Keratinocyte (primary cell): ENCODE data around the gene CCDC178.

Experiments
- EZH2 ChIP-seq: IDR thresholded peaks from one replicate; pipeline ENCODE4 v1.6.1; 2012; ENCODE audit warnings: inconsistent platforms, mild to moderate bottlenecking, low read length, moderate library complexity
- TF ChIP-seq, protein P1 (sequence below), 3 experiments: IDR thresholded peaks in 1 of 3; conservative IDR thresholded peaks in 1 of 3; optimal IDR thresholded peaks in 1 of 3; 2 replicates in 2 of 3; 3 replicates in 1 of 3; pipeline versions ENCODE3 to v1.5.1; 2011; ENCODE audit warnings: low read length in 3 of 3, mild to moderate bottlenecking in 3 of 3, moderate library complexity in 2 of 3, control low read depth in 1 of 3, inconsistent platforms in 1 of 3; ENCODE audit not compliant: insufficient read depth in 2 of 3; ENCODE audit errors: extremely low read depth in 1 of 3

GRCh38 chr18:33270297-33270696 lies 170.2 kb downstream of the CCDC178 start:
- TF ChIP-seq, protein P1, sequence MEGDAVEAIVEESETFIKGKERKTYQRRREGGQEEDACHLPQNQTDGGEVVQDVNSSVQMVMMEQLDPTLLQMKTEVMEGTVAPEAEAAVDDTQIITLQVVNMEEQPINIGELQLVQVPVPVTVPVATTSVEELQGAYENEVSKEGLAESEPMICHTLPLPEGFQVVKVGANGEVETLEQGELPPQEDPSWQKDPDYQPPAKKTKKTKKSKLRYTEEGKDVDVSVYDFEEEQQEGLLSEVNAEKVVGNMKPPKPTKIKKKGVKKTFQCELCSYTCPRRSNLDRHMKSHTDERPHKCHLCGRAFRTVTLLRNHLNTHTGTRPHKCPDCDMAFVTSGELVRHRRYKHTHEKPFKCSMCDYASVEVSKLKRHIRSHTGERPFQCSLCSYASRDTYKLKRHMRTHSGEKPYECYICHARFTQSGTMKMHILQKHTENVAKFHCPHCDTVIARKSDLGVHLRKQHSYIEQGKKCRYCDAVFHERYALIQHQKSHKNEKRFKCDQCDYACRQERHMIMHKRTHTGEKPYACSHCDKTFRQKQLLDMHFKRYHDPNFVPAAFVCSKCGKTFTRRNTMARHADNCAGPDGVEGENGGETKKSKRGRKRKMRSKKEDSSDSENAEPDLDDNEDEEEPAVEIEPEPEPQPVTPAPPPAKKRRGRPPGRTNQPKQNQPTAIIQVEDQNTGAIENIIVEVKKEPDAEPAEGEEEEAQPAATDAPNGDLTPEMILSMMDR (optimal IDR thresholded peaks at IDR 0.05 in 1 of 3, IDR thresholded peaks at IDR 0.05 in 1 of 3, conservative IDR thresholded peaks at IDR 0.05 in 1 of 3; ENCODE audit: extremely low read depth in 1 of 3, insufficient read depth in 2 of 3, low read length in 3 of 3) = no peak
- no peak for TF ChIP-seq EZH2
